Body of pancreas (tissue), 4 donors: ENCODE measurements around the gene PTPRM.

Source experiments
- CTCF ChIP-seq, 7 experiments: fragments of 450-650 bp in 4 of 7; fragments of 200-600 bp in 3 of 7; sonication (generic) in 3 of 7; IDR thresholded peaks; one replicate each; pipeline ENCODE4 v1.5.1; 2016 to 2019; ENCODE audit warnings: antibody characterized with exemption in 7 of 7
- POLR2A ChIP-seq, 3 donors: fragments of 450-650 bp; IDR thresholded peaks; one replicate each; pipeline ENCODE4 v1.6.1; 2016; ENCODE audit warnings: antibody characterized with exemption in 3 of 3, mild to moderate bottlenecking in 2 of 3

GRCh38 chr18:8376113-8376512 lies 809.0 kb downstream of the PTPRM start:
- TF ChIP-seq CTCF (IDR thresholded peaks at IDR 0.05) (no peak), POLR2A (IDR thresholded peaks at IDR 0.05) (no peak)
